ENCODE results near the gene HCN4.

GRCh38 chr15:73333001-73333400 is 35.8 kb downstream of the HCN4 start:
- TF ChIP-seq, protein P1, sequence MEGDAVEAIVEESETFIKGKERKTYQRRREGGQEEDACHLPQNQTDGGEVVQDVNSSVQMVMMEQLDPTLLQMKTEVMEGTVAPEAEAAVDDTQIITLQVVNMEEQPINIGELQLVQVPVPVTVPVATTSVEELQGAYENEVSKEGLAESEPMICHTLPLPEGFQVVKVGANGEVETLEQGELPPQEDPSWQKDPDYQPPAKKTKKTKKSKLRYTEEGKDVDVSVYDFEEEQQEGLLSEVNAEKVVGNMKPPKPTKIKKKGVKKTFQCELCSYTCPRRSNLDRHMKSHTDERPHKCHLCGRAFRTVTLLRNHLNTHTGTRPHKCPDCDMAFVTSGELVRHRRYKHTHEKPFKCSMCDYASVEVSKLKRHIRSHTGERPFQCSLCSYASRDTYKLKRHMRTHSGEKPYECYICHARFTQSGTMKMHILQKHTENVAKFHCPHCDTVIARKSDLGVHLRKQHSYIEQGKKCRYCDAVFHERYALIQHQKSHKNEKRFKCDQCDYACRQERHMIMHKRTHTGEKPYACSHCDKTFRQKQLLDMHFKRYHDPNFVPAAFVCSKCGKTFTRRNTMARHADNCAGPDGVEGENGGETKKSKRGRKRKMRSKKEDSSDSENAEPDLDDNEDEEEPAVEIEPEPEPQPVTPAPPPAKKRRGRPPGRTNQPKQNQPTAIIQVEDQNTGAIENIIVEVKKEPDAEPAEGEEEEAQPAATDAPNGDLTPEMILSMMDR (IDR thresholded peaks at IDR 0.05): no peak
- no peak for TF ChIP-seq POLR2A (IDR thresholded peaks at IDR 0.05)

Data from esophagus squamous epithelium (tissue), 4 donors.